ENCODE results near the gene PHKG1.
"Not testable (repeated sequence)": the region's sequence is repeated elsewhere in the genome, so short reads cannot be mapped to it uniquely, and the experiment has no call there.

DNA sequence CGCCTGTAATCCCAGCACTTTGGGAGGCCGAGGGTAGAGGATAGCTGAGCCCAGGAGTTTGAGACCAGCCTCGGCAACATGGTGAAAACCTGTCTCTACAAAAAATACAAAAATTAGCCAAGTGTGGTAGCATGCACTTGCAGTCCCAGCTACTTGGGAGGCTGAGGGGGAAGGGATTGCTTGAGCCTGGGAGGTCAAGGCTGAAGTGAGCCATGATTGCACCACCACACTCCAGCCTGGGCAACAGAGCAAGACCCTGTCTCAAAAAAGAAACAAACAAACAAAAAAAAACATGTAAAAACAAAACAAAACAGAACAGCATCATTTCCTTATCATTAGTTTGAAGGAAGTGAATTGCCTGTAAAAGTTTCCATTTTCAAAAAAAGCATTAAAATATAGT is 19.5 kb upstream of the PHKG1 start:
- not testable (repeated sequence) for TF ChIP-seq CTCF (IDR thresholded peaks at IDR 0.05 in 4 of 5, conservative IDR thresholded peaks at IDR 0.05 in 1 of 5); POLR2A (IDR thresholded peaks at IDR 0.05)

Data from gastrocnemius medialis (tissue), 4 donors.